ENCODE results near the gene BCL2. TPM values are rescaled to one million over a fixed set of nuclear protein-coding genes. Genes with fewer than 3 reads are reported as not detected.

BCL2 gene
- total RNA-seq, 1 experiment from 2014 or later = 0.07 TPM

GRCh38 chr18:63309422-63309821 lies 10.1 kb downstream of the BCL2 start:
- no peak for DNase-seq (ENCODE audit: low read depth)

- no peak for DNase-seq (ENCODE audit: low read depth)
These were observed 11.9 kb downstream of the BCL2 start for GRCh38 chr18:63307551-63308200.

- DNase-seq (ENCODE audit: low read depth) = no peak
These were observed 12.6 kb downstream of the BCL2 start for GRCh38 chr18:63306819-63307550.

- no peak for DNase-seq (ENCODE audit: low read depth)
These were observed 13.3 kb downstream of the BCL2 start for GRCh38 chr18:63306249-63306648.

GRCh38 chr18:63303547-63303946 lies 16.0 kb downstream of the BCL2 start:
- DNase-seq (ENCODE audit: low read depth) = no peak

GRCh38 chr18:63302636-63303405 lies 16.7 kb downstream of the BCL2 start:
- no peak for DNase-seq (ENCODE audit: low read depth)

GRCh38 chr18:63302220-63302619 lies 17.3 kb downstream of the BCL2 start:
- DNase-seq (ENCODE audit: low read depth) = no peak

GRCh38 chr18:63301434-63301833 lies 18.1 kb downstream of the BCL2 start:
- DNase-seq (ENCODE audit: low read depth) = no peak

GRCh38 chr18:63299837-63300745 lies 19.5 kb downstream of the BCL2 start:
- no peak for DNase-seq (ENCODE audit: low read depth)

GRCh38 chr18:63298400-63299365 lies 20.9 kb downstream of the BCL2 start:
- DNase-seq (ENCODE audit: low read depth) = no peak

GRCh38 chr18:63297687-63298399 lies 21.7 kb downstream of the BCL2 start:
- DNase-seq (ENCODE audit: low read depth) = no peak

GRCh38 chr18:63293935-63294334 lies 25.6 kb downstream of the BCL2 start:
- DNase-seq (ENCODE audit: low read depth) = no peak

GRCh38 chr18:63292831-63293683 lies 26.5 kb downstream of the BCL2 start:
- no peak for DNase-seq (ENCODE audit: low read depth)

GRCh38 chr18:63291278-63291677 lies 28.3 kb downstream of the BCL2 start:
- DNase-seq (ENCODE audit: low read depth) = no peak

- DNase-seq (ENCODE audit: low read depth) = no peak
These were observed 28.8 kb downstream of the BCL2 start for GRCh38 chr18:63290821-63291200.

GRCh38 chr18:63290166-63290820 lies 29.3 kb downstream of the BCL2 start:
- DNase-seq (ENCODE audit: low read depth) = no peak

GRCh38 chr18:63288311-63288710 lies 31.3 kb downstream of the BCL2 start:
- DNase-seq (ENCODE audit: low read depth) = no peak

GRCh38 chr18:63287691-63288220 lies 31.8 kb downstream of the BCL2 start:
- no peak for DNase-seq (ENCODE audit: low read depth)

Data from M059J (cell line).